HG02938 (cell line): Measurements from ENCODE around the gene CBR3.

Experiments
- ATAC-seq: cut with Tn5 transposase; IDR thresholded peaks from one replicate; pipeline ENCODE4 v1.9.1; 2021; ENCODE audit warnings: mild to moderate bottlenecking, moderate library complexity; ENCODE audit not compliant: unreplicated experiment

The CBR3 gene

GRCh38 chr21:36183144-36183795, 48.4 kb downstream of the CBR3 start:
- no peak for ATAC-seq

DNA sequence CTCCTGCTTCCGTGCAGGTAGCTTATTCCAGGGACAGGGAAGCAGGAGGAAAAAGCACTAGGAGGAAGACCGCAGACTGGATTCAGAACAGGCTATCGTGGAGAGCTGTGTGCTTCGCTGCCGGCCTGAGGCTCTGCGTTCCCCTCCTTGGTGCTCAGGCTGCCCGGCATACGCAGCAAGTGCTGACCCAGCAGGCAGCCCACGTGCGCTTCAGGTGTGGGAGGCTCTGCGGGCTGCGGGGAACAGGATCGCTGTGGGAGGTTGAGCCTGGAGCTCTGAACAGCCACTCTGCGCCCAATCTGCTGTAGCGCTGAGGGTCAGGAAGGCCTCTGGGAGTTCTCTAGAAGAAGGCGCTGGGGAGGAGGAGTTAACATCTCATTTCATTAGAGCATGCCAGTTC, 49.7 kb downstream of the CBR3 start:
- no peak for ATAC-seq

- no peak for ATAC-seq
Measured at GRCh38 chr21:36185523-36185922, 50.6 kb downstream of the CBR3 start.

- ATAC-seq, result no peak
Measured at GRCh38 chr21:36186081-36186480, 51.2 kb downstream of the CBR3 start.

DNA sequence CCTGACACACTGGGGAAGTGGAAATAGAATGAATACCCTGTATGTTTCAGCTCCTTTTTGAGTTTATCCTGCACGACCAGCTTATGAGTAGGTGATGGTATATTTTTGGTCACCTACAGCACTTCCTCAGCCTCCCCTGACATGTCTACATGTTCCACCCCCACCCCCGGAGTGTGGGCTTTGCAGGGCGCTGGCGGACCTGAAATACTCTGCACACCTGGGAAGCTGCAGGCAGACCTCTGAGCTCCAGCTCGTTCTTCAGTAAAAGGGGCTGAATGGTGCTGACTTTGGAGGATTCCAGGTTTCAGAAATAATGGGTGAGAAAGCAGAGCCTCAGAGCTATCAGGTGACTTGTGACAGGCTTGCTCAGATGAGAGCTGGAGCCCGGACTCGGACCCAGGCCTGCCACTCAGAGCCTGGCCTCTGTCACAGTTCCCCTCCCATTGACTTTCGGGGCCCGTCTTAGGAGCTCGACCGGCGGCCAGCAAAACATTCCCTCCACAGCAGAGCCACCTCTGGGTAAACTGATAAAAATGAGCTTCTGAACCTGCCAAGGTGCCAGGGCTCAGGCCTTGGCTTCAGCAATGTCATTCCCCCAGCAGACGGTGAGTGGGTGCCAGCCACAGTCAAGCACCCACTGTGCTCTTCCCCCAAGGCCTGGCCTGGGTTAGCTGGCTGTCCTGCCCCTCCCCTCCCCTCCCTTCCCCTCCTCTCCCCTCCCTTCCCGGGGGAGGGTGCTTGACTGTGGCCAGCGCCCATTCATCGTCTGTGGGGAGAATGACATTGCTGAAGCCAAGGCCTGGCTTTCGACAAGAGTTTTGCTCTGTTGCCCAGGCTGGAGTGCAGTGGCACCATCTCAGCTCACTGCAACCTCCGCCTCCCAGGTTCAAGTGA, 51.9 kb downstream of the CBR3 start:
- no peak for ATAC-seq

DNA sequence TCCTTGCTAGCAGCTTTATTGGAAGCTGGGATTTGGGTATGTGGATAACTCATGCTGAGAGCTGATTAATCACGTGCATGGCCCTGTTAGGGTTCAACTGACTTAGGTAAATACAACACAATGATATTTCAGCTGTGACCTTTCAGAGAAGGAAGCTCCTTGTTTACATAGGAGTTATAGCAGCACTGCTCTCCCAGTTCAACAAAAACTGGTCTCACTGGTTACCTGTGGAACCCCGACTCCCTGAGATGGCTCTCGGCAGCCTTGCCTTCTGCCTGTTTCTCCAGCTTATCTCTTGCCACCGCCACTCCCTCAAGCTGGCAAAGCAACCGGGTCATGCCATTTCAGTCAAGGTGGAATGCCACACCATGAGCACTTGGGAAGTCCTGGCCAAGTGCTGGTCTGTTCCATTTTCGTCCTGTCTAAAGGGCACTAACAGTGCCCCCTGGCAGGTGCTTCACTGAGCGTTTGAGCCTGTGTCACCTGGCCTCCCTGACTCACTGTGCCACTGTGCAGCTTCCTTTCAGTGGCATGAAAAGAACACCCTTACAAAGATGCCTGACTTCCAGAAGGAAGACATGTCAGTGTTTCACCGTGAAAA, 53.3 kb downstream of the CBR3 start:
- ATAC-seq, result no peak

GRCh38 chr21:36188937-36189336, 54.1 kb downstream of the CBR3 start:
- no peak for ATAC-seq

- no peak for ATAC-seq
Measured at GRCh38 chr21:36190736-36191135, 55.9 kb downstream of the CBR3 start.

DNA sequence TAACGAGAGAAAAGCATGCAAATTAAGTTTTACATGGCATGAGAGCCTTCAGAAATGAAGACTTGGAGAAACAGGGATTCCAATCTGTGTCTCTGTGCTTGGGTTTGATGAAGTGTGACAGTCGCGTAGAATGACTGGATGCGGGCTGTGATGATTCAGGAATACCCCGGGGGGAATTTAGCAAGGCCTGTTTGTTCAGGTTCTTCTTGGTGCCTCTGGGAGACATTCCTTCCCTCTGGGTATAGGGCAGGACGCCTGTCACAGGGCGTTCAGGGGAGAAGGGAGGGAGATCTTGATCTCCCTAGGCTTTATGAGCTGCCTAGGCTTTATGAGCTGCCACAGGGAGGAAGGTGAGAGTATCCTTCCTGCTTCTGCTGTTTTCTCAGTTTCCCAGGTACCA, 58.3 kb downstream of the CBR3 start:
- no peak for ATAC-seq

DNA sequence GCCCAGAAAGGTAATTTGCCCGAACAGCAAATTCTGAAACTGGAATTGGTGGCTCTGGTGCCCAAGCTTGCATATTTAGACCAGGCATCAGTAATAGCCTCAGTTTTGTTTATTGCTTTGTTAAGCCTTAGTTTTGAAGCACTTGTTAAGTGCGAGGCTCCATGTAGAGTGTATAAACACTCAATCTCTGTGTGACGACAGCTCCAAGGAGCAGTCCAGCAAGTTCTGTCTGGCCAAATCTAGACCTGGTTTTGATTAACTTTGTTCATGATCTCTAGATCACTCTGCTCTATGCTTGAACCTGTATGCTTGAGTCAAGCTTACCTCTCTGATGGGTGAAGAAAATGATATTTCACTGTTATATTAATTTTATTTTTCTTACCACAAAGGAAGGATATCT, 59.1 kb downstream of the CBR3 start:
- ATAC-seq, result no peak

GRCh38 chr21:36195613-36196012, 60.7 kb downstream of the CBR3 start:
- ATAC-seq, result no peak
